Natural killer cell (primary cell): ENCODE measurements around the gene L3MBTL4. TPM values are rescaled to one million over a fixed set of nuclear protein-coding genes. Genes with fewer than 3 reads are reported as not detected.

Experiments used
- ATAC-seq, 3 donors: fragments of 150-1000 bp in 2 of 3; fragments of 200-7000 bp in 1 of 3; cut with Tn5 transposase; 1 replicate in 1 of 3; 2 replicates in 2 of 3; pipeline ENCODE4 v1.10.0; 2021; ENCODE audit warnings: mild to moderate bottlenecking in 2 of 3, moderate library complexity in 2 of 3
- DNase-seq, 2 donors: peaks; one replicate each; pipeline versions ENCODE4 v3.0.0 to v3.0.0-alpha.2; 2013 to 2021; ENCODE audit warnings: mixed read lengths in 1 of 2
- H3K27ac ChIP-seq: one replicate; pipeline ENCODE4 v1.5.1; 2013; ENCODE audit warnings: mild to moderate bottlenecking, low read length
- H3K27me3 ChIP-seq: one replicate; pipeline ENCODE4 v1.6.1; 2013; ENCODE audit warnings: low read length; ENCODE audit not compliant: control insufficient read depth, insufficient read depth
- H3K36me3 ChIP-seq: one replicate; pipeline ENCODE4 v1.6.1; 2013; ENCODE audit warnings: low read length; ENCODE audit not compliant: control insufficient read depth, insufficient read depth
- H3K4me1 ChIP-seq: one replicate; pipeline ENCODE4 v1.6.1; 2013; ENCODE audit warnings: low read length; ENCODE audit not compliant: control insufficient read depth, insufficient read depth
- H3K4me3 ChIP-seq: one replicate; pipeline ENCODE4 v1.5.1; 2013; ENCODE audit warnings: low read length
- H3K9me3 ChIP-seq: one replicate; pipeline ENCODE4 v1.6.1; 2013; ENCODE audit warnings: low read length; ENCODE audit not compliant: control insufficient read depth, insufficient read depth
- H3K27ac Mint-ChIP-seq, 2 donors: one replicate each; pipeline ENCODE4 v1.8.0; 2022; ENCODE audit warnings: mild to moderate bottlenecking in 2 of 2, mixed read lengths in 2 of 2, moderate library complexity in 1 of 2
- H3K27me3 Mint-ChIP-seq, 2 donors: one replicate each; pipeline ENCODE4 v1.8.0; 2022; ENCODE audit warnings: low read depth in 2 of 2, mixed read lengths in 2 of 2
- H3K36me3 Mint-ChIP-seq: one replicate; pipeline ENCODE4 v1.8.0; 2022; ENCODE audit warnings: mixed read lengths
- H3K4me1 Mint-ChIP-seq, 2 donors: one replicate each; pipeline ENCODE4 v1.8.0; 2022; ENCODE audit warnings: mixed read lengths in 2 of 2
- H3K4me3 Mint-ChIP-seq: one replicate; pipeline ENCODE4 v1.8.0; 2022; ENCODE audit warnings: mild to moderate bottlenecking, moderate library complexity, mixed read lengths
- H3K9me3 Mint-ChIP-seq, 2 donors: one replicate each; pipeline ENCODE4 v1.8.0; 2022; ENCODE audit warnings: mixed read lengths in 2 of 2
- WGBS: methylation state at CpG from one replicate; pipeline ENCODE4 v1.1.7; 2013; ENCODE audit warnings: missing lambda C conversion rate; ENCODE audit not compliant: insufficient coverage; 5-methylcytosine and 5-hydroxymethylcytosine counted together
- intact Hi-C: fragments of 100-400 bp; cut with micrococcal nuclease; formaldehyde crosslinking; loops from one replicate; pipeline ENCODE4 v1.14.2; 2022
- total RNA-seq, 4 donors: library from RNA; stranded (reverse); fragments of 120-200 nt in 1 of 4; gene quantifications; one replicate each; pipeline versions ENCODE4 v1.2.3 to v1.2.4, GENCODE V29; 2013 to 2022
- TF ChIP-seq, protein P1 (sequence below): fragments of 200-600 bp; IDR thresholded peaks from one replicate; pipeline ENCODE4 v1.8.0; 2022; ENCODE audit warnings: antibody characterized with exemption

Gene L3MBTL4
- total RNA-seq, 3 donors from 2014 or later (not counting 1 experiment from before 2014, with no cell fraction given): 27.9 to 34.2 (median 30.0) TPM

DNA sequence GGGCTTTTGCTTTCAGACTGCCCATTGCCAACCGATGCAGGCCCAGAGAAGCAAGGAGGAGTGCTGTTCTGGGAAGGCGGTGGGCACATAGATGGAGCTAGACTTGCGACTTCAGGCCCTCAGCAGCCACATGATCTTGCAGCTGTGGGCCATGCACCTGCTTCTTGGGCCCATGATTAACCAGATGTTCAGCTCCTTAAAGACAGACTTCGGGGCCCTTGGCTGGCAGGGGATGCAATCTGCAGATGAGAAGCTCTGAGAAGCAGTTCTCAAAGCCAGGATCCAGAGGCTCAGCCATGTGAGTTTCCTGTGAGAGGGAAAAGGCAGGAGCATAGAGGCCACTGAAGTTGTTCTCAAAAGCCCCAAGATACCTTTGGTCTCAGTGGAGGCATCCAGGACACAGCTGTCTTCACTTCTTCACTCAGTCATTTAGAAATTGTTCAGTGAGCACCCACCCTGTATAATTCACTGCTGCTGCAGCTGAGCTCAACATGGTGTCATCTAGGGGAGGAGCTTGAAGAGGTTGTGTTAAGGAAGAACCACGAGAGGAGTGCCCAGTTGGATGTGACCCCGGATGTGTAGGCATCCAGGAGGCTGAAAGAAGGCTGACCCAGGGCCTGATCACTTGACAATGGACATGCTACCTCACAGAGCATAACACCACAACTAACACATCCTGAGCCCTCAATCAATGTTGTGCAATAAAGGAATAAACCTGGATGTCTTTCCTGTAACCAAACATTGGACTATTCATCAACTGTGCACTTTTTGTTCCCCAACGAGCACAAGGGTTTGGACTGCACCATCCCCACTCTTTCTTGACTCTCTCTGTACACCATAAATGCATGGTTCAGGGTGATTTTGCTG is 474.7 kb downstream of the L3MBTL4 start:
- Histone ChIP-seq H3K9me3 (no peaks in the 10 kb centered on the region), H3K4me1 (no peaks in the 10 kb centered on the region), H3K36me3 (no peaks in the 10 kb centered on the region), H3K4me3 (no peak overlapping the region), H3K27me3 (no peaks in the 10 kb centered on the region), H3K27ac (no peak overlapping the region)
- Mint-ChIP-seq H3K4me3 (no peak overlapping the region), H3K27ac (no peak overlapping the region), H3K4me1 (peaks cover 0 to 4% of the 10 kb centered on the region in 2 donors), H3K27me3 (peaks cover 17 to 24% of the 10 kb centered on the region in 2 donors), H3K36me3 (no peaks in the 10 kb centered on the region), H3K9me3 (no peaks in the 10 kb centered on the region)
- WGBS: 87% methylated on average over 7 of the region's 7 CpGs
- ATAC-seq (no peak), DNase-seq (no peak)
- intact Hi-C loops: no loop called here
- TF ChIP-seq, protein P1, sequence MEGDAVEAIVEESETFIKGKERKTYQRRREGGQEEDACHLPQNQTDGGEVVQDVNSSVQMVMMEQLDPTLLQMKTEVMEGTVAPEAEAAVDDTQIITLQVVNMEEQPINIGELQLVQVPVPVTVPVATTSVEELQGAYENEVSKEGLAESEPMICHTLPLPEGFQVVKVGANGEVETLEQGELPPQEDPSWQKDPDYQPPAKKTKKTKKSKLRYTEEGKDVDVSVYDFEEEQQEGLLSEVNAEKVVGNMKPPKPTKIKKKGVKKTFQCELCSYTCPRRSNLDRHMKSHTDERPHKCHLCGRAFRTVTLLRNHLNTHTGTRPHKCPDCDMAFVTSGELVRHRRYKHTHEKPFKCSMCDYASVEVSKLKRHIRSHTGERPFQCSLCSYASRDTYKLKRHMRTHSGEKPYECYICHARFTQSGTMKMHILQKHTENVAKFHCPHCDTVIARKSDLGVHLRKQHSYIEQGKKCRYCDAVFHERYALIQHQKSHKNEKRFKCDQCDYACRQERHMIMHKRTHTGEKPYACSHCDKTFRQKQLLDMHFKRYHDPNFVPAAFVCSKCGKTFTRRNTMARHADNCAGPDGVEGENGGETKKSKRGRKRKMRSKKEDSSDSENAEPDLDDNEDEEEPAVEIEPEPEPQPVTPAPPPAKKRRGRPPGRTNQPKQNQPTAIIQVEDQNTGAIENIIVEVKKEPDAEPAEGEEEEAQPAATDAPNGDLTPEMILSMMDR: no peak

DNA sequence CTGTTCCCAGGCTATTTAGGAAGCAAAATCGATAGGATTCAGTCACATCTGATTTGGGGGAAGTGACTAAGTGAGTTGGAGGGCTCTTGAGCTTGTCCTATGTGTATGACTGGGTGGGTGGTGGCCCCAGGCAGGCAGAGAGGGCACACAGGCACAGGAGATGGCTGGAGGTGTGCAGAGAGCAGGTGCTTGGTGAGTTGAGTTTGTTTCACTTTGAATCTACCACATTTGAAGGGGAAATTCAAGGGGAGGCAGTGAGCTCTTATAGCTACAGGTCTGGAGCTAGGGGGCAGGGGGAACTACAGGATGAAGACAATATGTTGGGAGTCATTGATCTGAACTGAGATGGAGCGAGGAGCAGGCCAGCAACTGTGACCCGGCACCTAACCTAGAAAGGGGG is 476.9 kb downstream of the L3MBTL4 start:
- 80% methylated on average over 3 of the region's 3 CpGs for WGBS
- peaks cover 18 to 28% of the 10 kb centered on the region in 2 donors for H3K27me3 Mint-ChIP-seq

DNA sequence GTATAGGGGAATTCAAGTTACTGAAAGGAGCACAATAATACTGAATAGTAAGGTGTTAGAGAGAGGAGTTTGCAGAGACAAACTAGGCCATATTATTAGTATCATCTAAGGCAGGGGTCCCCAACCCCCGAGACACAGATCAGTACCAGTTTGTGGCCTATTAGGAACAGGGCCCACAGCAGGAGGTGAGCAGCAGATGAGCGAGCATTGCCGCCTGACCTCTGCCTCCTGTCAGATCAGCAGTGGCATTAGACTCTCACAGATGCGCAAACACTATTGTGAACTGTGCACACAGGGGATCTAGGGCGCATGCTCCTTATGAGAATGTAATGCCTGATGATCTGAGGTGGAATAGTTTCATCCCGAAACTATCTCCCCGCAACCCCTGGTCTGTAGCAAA is 477.6 kb downstream of the L3MBTL4 start:
- Mint-ChIP-seq H3K27ac (no peak overlapping the region), H3K36me3 (no peaks in the 10 kb centered on the region), H3K9me3 (peaks cover 0 to 2% of the 10 kb centered on the region in 2 donors), H3K4me1 (no peaks in the 10 kb centered on the region), H3K4me3 (no peak overlapping the region), H3K27me3 (peaks cover 14 to 28% of the 10 kb centered on the region in 2 donors)
- H3K9me3 ChIP-seq: no peaks in the 10 kb centered on the region
- H3K27me3 ChIP-seq: no peaks in the 10 kb centered on the region
- H3K4me1 ChIP-seq: no peaks in the 10 kb centered on the region
- no peak overlapping the region for H3K27ac ChIP-seq
- intact Hi-C loops: no loop called here
- no peak overlapping the region for H3K4me3 ChIP-seq
- H3K36me3 ChIP-seq: no peaks in the 10 kb centered on the region
- 91% methylated on average over 7 of the region's 7 CpGs for WGBS
- ATAC-seq (no peak), DNase-seq (no peak)
- TF ChIP-seq, protein P1: no peak

More for the DNA sequence above, 476.9 kb downstream of the L3MBTL4 start:
- H3K9me3 Mint-ChIP-seq: peaks cover 0 to 2% of the 10 kb centered on the region in 2 donors
- no peaks in the 10 kb centered on the region for H3K4me1 ChIP-seq
- no peaks in the 10 kb centered on the region for H3K9me3 ChIP-seq
- H3K27ac Mint-ChIP-seq: no peak overlapping the region
- no peaks in the 10 kb centered on the region for H3K27me3 ChIP-seq
- peaks cover 0 to 4% of the 10 kb centered on the region in 2 donors for H3K4me1 Mint-ChIP-seq
- no peak overlapping the region for H3K27ac ChIP-seq
- no peak overlapping the region for H3K4me3 ChIP-seq
- DNase-seq (no peak), ATAC-seq (no peak)
- TF ChIP-seq, protein P1: no peak
- H3K36me3 Mint-ChIP-seq: no peaks in the 10 kb centered on the region
- H3K36me3 ChIP-seq: no peaks in the 10 kb centered on the region
- intact Hi-C loops: no loop called here
- H3K4me3 Mint-ChIP-seq: no peak overlapping the region
